CD4-positive, alpha-beta T cell (primary cell): ENCODE results near the gene CD58. TPM values are rescaled to one million over a fixed set of nuclear protein-coding genes. Genes with fewer than 3 reads are reported as not detected.

Source experiments
- ATAC-seq: fragments of 200-7000 bp; cut with Tn5 transposase; one replicate; pipeline ENCODE4 v1.10.0; 2022; ENCODE audit warnings: mild to moderate bottlenecking; ENCODE audit not compliant: poor library complexity
- CTCF ChIA-PET: fragments of 350-600 bp; sonication (Branson Sonifier 250); formaldehyde crosslinking; loops from one replicate; lab custom pipeline; 2021; ENCODE audit warnings: antibody characterized with exemption, inconsistent platforms; lab: Charles Lee
- POLR2A ChIA-PET: fragments of 350-600 bp; sonication (Branson Sonifier 250); formaldehyde crosslinking; loops from one replicate; lab custom pipeline; 2021; ENCODE audit warnings: antibody characterized with exemption, inconsistent platforms; lab: Charles Lee
- DNase-seq, 14 experiments: peaks; one replicate each; pipeline ENCODE4 v3.0.0-alpha.2; 2013 to 2020; ENCODE audit warnings: mixed read lengths in 2 of 14
- H3K27ac ChIP-seq, 2 donors: one replicate each; pipeline versions ENCODE4 v1.5.1 to v1.7.0; 2013; ENCODE audit warnings: low read length in 2 of 2, low read depth in 1 of 2, mild to moderate bottlenecking in 1 of 2
- H3K27me3 ChIP-seq, 2 experiments: 1 replicate in 1 of 2; 2 replicates in 1 of 2; pipeline versions ENCODE4 v1.6.1 to v1.7.0; 2013; ENCODE audit warnings: low read length in 2 of 2, control low read depth in 1 of 2, mild to moderate bottlenecking in 1 of 2, moderate library complexity in 1 of 2; ENCODE audit not compliant: insufficient read depth in 2 of 2, control insufficient read depth in 1 of 2
- H3K36me3 ChIP-seq: one replicate; pipeline ENCODE4 v1.6.1; 2013; ENCODE audit warnings: low read length, control low read depth; ENCODE audit not compliant: insufficient read depth
- H3K4me1 ChIP-seq: one replicate; pipeline ENCODE4 v1.6.1; 2013; ENCODE audit warnings: low read length, control low read depth; ENCODE audit not compliant: insufficient read depth
- H3K4me3 ChIP-seq: one replicate; pipeline ENCODE4 v1.5.1; 2013; ENCODE audit warnings: mild to moderate bottlenecking, low read length, moderate library complexity
- H3K9me3 ChIP-seq, 2 experiments: 1 replicate in 1 of 2; 2 replicates in 1 of 2; pipeline versions ENCODE4 v1.6.1 to v1.7.0; 2013; ENCODE audit warnings: low read length in 2 of 2, mild to moderate bottlenecking in 2 of 2, control low read depth in 1 of 2, moderate library complexity in 1 of 2; ENCODE audit not compliant: control insufficient read depth in 1 of 2, insufficient read depth in 1 of 2
- H3K27ac Mint-ChIP-seq: one replicate; pipeline ENCODE4 v1.8.0; 2020; ENCODE audit warnings: mixed read lengths
- H3K27me3 Mint-ChIP-seq: one replicate; pipeline ENCODE4 v1.8.0; 2021; ENCODE audit warnings: mixed read lengths
- H3K36me3 Mint-ChIP-seq: one replicate; pipeline ENCODE4 v1.8.0; 2021; ENCODE audit warnings: low read depth, mixed read lengths
- H3K4me1 Mint-ChIP-seq: one replicate; pipeline ENCODE4 v1.8.0; 2021; ENCODE audit warnings: low read depth, mixed read lengths
- H3K4me3 Mint-ChIP-seq: one replicate; pipeline ENCODE4 v1.8.0; 2020; ENCODE audit warnings: mild to moderate bottlenecking, mixed read lengths
- H3K9me3 Mint-ChIP-seq: one replicate; pipeline ENCODE4 v1.8.0; 2020; ENCODE audit warnings: mixed read lengths
- intact Hi-C, 2 experiments: fragments of 100-400 bp; cut with DNase I in 1 of 2; cut with micrococcal nuclease in 1 of 2; formaldehyde crosslinking; loops; one replicate each; pipeline versions ENCODE4 v1.15.1 to v1.9.0; 2023 to 2025; cut with DNase I, micrococcal nuclease
- total RNA-seq, 174 experiments: library from RNA in 2 of 174; stranded (reverse) in 2 of 174; gene quantifications; one replicate each; pipeline ENCODE4 v1.2.3 and lab custom pipeline; 2021 to 2026
- TF ChIP-seq, protein P1 (sequence below): fragments of 200-600 bp; IDR thresholded peaks from one replicate; pipeline ENCODE4 v1.8.0; 2022; ENCODE audit warnings: antibody characterized with exemption, mild to moderate bottlenecking

The CD58 gene
- total RNA-seq, 2 experiments from 2014 or later = 4.2 to 5.7 TPM

DNA sequence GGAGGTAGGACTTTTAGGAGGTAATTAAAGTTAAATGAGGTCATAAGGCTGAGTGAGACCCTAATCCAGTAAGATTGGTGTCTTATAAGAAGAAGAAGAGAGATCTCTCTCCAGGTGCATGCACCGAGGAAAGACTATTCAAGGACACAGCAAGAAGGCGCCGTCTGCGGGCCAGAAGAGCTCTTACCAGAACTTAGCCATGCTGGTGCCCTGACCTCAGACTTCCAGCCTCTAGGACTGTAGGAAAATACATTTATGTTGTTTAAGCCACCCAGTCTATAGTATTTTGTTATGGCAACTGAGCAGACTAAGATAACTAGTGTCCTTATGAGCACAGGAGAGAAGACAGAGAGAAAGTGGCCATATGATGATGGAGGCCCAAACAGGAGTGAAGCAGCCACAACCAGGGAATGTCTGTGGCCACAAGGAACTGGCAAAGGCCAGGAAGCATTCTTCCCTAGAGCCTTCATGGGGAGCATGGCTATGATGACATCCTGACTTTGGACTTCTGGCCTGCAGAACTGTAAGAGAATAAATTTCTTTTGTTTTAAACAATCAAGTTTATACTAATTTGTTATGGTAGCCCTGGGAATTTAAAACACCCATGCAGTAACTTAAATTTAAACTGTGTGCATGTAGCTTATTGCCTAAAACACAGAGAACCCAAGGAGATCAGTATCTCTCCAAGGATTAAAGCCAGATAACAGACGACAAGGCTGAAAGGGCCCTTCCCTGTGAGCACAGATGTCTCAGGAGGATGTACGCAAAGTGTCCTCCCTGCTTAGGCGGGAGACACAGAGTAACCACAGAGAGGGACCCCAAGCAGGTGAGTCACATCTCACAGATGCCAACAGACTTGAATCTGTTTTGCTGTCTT lies 9.9 kb upstream of the CD58 start:
- Histone ChIP-seq H3K36me3 (no peaks in the 10 kb centered on the region), H3K4me1 (no peaks in the 10 kb centered on the region), H3K27me3 (no peaks in the 10 kb centered on the region), H3K4me3 (no peak overlapping the region), H3K27ac (no peak overlapping the region), H3K9me3 (no peaks in the 10 kb centered on the region)
- TF ChIP-seq, protein P1, sequence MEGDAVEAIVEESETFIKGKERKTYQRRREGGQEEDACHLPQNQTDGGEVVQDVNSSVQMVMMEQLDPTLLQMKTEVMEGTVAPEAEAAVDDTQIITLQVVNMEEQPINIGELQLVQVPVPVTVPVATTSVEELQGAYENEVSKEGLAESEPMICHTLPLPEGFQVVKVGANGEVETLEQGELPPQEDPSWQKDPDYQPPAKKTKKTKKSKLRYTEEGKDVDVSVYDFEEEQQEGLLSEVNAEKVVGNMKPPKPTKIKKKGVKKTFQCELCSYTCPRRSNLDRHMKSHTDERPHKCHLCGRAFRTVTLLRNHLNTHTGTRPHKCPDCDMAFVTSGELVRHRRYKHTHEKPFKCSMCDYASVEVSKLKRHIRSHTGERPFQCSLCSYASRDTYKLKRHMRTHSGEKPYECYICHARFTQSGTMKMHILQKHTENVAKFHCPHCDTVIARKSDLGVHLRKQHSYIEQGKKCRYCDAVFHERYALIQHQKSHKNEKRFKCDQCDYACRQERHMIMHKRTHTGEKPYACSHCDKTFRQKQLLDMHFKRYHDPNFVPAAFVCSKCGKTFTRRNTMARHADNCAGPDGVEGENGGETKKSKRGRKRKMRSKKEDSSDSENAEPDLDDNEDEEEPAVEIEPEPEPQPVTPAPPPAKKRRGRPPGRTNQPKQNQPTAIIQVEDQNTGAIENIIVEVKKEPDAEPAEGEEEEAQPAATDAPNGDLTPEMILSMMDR = no peak
- ChIA-PET CTCF (no interaction called here), POLR2A (no interaction called here)
- H3K36me3 Mint-ChIP-seq = no peaks in the 10 kb centered on the region
- ATAC-seq = no peak
- H3K27ac Mint-ChIP-seq = no peak overlapping the region
- H3K4me1 Mint-ChIP-seq = no peaks in the 10 kb centered on the region
- H3K9me3 Mint-ChIP-seq = no peaks in the 10 kb centered on the region
- no peaks in the 10 kb centered on the region for H3K27me3 Mint-ChIP-seq
- DNase-seq = no peak
- intact Hi-C loops = no loop called here
- H3K4me3 Mint-ChIP-seq = no peak overlapping the region

DNA sequence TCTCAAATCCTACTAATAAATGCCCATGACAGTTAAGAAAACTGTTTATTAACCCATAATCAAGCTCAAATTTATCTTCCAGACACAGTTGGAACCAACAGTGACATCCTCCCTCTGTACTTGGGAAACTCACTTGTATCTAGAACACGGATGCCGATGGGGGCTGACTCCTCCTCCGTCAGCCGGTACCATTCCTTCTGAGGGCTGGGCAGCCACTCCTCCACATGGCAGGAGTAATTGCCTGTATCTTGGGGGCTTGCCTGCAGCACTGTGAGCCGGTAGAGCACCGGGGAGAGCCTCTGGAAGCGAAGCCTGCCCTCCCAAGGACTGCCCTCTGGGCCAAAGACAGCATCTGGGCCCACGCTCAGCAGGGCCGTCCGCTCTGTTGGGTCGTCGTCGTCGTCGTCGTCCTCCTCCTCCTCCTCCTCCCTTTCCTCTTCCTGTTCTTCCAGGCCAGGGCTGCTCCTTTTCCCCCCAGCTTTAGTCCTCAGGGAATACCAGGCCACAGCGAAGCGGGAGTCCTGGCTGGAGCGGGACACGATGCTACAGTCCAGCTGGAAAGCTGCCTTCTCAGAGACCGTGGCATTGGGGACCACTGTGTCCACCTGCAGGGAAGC lies 8.5 kb upstream of the CD58 start:
- ATAC-seq = no peak
- no peak for DNase-seq
- H3K4me3 Mint-ChIP-seq = no peak overlapping the region
- H3K27ac Mint-ChIP-seq = no peak overlapping the region
- H3K4me1 ChIP-seq = no peaks in the 10 kb centered on the region
- no peak overlapping the region for H3K27ac ChIP-seq
- H3K27me3 ChIP-seq = no peaks in the 10 kb centered on the region
- TF ChIP-seq, protein P1 = no peak
- H3K4me1 Mint-ChIP-seq = peaks cover 5% of the 10 kb centered on the region
- no peaks in the 10 kb centered on the region for H3K36me3 Mint-ChIP-seq
- ChIA-PET CTCF (interaction anchor here (0.6 kb wide), 1 partner anchor 350 kb away, joined by 4 read pairs; no protein-coding TSS in a partner anchor), POLR2A (no interaction called here)
- peaks cover 4% of the 10 kb centered on the region for H3K27me3 Mint-ChIP-seq
- intact Hi-C loops = loop anchor here (5.0 to 10.0 kb wide), 4 partner anchors 88 to 785 kb away; partner anchors contain the start of genes IGSF3 (in 1 of the 2) and MAN1A2 (in 1 of the 2)
- H3K4me3 ChIP-seq = no peak overlapping the region
- no peaks in the 10 kb centered on the region for H3K9me3 Mint-ChIP-seq
- H3K9me3 ChIP-seq = no peaks in the 10 kb centered on the region
- no peaks in the 10 kb centered on the region for H3K36me3 ChIP-seq

DNA sequence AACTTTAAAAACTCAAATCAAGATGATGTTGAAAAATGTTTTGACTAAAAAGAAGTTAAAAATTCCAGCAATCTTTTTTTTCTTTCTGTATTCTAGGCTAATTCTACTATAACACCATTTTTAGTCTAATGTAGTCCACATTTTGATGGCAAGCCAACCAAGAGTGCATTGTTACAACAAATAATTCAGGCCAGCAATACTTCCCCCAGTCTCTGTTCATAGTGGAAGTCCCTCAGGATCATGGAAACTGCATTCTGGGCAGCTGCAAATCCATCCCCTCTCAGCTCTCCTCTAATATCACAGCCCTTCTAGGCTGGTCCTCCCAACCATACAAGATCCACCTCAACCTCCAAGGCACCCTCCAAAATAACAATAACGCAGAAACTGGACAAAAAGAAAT lies 7.8 kb upstream of the CD58 start:
- CTCF ChIA-PET = no interaction called here
- Histone ChIP-seq H3K4me3 (no peak overlapping the region), H3K36me3 (no peaks in the 10 kb centered on the region), H3K27me3 (no peaks in the 10 kb centered on the region), H3K9me3 (no peaks in the 10 kb centered on the region), H3K4me1 (no peaks in the 10 kb centered on the region), H3K27ac (no peak overlapping the region)
- POLR2A ChIA-PET = no interaction called here
- H3K36me3 Mint-ChIP-seq = no peaks in the 10 kb centered on the region
- intact Hi-C loops = loop anchor here (5.0 to 10.0 kb wide), 4 partner anchors 89 to 786 kb away; partner anchors contain the start of genes IGSF3 (in 1 of the 2) and MAN1A2 (in 1 of the 2)
- DNase-seq (no peak), ATAC-seq (no peak)
- H3K4me1 Mint-ChIP-seq = peaks cover 6% of the 10 kb centered on the region
- no peak overlapping the region for H3K4me3 Mint-ChIP-seq
- no peak overlapping the region for H3K27ac Mint-ChIP-seq
- no peaks in the 10 kb centered on the region for H3K9me3 Mint-ChIP-seq
- TF ChIP-seq, protein P1 = no peak
- peaks cover 4% of the 10 kb centered on the region for H3K27me3 Mint-ChIP-seq
